Vagina (tissue), 2 donors: ENCODE results near the gene TPR.

Experiments
- POLR2A ChIP-seq, 2 donors: fragments of 450-650 bp; IDR thresholded peaks; one replicate each; pipeline ENCODE4 v1.6.1; 2017; ENCODE audit warnings: antibody characterized with exemption in 2 of 2, mild to moderate bottlenecking in 2 of 2, moderate library complexity in 2 of 2
- TF ChIP-seq, protein P1 (sequence below), 3 experiments: fragments of 450-650 bp in 2 of 3; fragments of 200-600 bp in 1 of 3; sonication (generic) in 1 of 3; IDR thresholded peaks; one replicate each; pipeline ENCODE4 v1.5.1; 2017 to 2019; ENCODE audit warnings: antibody characterized with exemption in 3 of 3, mild to moderate bottlenecking in 2 of 3, moderate library complexity in 2 of 3

DNA sequence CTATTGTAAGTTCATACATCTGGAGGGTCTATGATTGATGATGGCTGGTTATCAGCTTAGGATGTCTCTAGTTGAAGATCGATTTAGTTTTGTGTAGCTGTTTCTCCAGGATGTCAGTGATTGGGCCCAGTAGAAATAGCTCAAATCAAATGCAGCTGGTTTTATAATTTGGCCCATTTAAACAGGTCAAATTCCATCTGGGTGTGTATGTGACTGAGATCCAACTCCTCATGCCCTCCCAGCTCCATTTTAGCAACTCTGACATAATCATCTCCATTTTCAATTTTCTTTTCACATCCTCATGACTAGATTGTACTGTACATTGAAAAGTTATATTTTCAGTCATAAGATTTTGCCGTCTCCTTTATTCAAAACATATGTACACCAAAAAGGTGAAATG, 99.2 kb downstream of the TPR start:
- TF ChIP-seq, protein P1, sequence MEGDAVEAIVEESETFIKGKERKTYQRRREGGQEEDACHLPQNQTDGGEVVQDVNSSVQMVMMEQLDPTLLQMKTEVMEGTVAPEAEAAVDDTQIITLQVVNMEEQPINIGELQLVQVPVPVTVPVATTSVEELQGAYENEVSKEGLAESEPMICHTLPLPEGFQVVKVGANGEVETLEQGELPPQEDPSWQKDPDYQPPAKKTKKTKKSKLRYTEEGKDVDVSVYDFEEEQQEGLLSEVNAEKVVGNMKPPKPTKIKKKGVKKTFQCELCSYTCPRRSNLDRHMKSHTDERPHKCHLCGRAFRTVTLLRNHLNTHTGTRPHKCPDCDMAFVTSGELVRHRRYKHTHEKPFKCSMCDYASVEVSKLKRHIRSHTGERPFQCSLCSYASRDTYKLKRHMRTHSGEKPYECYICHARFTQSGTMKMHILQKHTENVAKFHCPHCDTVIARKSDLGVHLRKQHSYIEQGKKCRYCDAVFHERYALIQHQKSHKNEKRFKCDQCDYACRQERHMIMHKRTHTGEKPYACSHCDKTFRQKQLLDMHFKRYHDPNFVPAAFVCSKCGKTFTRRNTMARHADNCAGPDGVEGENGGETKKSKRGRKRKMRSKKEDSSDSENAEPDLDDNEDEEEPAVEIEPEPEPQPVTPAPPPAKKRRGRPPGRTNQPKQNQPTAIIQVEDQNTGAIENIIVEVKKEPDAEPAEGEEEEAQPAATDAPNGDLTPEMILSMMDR (IDR thresholded peaks at IDR 0.05), result no peak
- no peak for TF ChIP-seq POLR2A (IDR thresholded peaks at IDR 0.05)
